ENCODE data around the gene GTPBP4. TPM values are rescaled to one million over a fixed set of nuclear protein-coding genes. Genes with fewer than 3 reads are reported as not detected.

GTPBP4 gene
- polyA plus RNA-seq, 1 donor from 2014 or later: 20.7 TPM

DNA sequence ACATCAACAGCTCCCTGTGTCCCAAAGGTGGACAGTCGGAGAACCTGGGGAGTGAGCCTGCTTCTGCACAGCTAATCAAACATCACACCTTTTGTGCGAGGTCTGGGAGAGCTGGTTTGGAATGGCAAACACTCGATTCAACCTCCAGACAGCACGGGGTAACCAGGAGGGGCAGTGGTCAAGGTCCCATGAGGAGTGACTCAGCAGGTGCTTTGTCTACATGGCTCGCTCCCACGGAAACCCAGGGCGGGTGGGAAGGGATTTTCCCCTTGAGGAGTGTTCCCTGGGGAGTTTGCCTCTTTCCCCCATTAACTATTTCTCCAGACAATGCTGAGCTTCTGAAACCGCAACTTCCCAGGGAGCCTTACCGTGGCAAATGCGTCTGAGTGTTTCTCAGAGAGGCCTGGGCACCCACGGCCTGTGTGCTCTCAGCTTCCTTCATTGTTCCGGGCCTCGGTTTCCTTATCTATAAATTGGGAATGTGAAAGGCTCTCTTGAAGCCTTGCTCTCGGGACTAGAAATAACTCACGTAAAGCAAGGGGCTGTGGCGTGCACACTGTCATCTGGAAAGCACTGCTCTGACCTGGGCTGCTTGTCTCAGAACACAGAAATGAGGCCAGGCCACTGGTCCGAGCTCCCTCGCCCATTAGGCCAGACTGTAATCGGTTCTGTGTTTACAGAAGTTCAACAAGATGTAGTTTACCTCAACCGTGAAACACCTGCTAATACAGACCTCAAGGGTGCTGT lies 14.0 kb upstream of the GTPBP4 start:
- Mint-ChIP-seq H3K4me3 (no peak overlapping the region), H3K27me3 (peaks cover 16% of the 10 kb centered on the region)

DNA sequence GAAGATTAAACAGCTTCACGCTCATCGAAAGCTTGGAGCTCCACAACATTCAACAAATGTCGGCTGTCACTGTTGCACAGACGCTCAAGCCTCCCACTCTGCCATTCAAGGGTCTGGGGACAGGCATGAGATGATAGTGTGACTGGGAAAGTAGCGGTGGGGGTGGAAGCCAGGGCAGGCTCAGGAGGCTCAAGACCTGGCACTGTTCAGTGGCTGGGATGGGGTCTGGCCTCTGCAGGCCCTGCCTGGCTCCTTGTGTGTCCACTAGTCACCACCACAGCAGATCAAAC lies 13.5 kb upstream of the GTPBP4 start:
- Mint-ChIP-seq H3K4me3 (no peak overlapping the region), H3K27ac (no peak overlapping the region), H3K9me3 (peaks cover 7 to 11% (median 8%) of the 10 kb centered on the region in 3 donors), H3K27me3 (peaks cover 15% of the 10 kb centered on the region), H3K4me1 (peaks cover 0 to 1% (median 0%) of the 10 kb centered on the region in 3 donors), H3K36me3 (peaks cover 8% of the 10 kb centered on the region)

More for the DNA sequence above, 14.0 kb upstream of the GTPBP4 start:
- H3K4me1 Mint-ChIP-seq: peaks cover 0 to 1% (median 0%) of the 10 kb centered on the region in 3 donors
- H3K36me3 Mint-ChIP-seq: peaks cover 8% of the 10 kb centered on the region
- H3K9me3 Mint-ChIP-seq: peaks cover 7 to 10% (median 8%) of the 10 kb centered on the region in 3 donors
- H3K27ac Mint-ChIP-seq: no peak overlapping the region

- Mint-ChIP-seq H3K4me1 (no peaks in the 10 kb centered on the region), H3K27me3 (peaks cover 12% of the 10 kb centered on the region), H3K4me3 (no peak overlapping the region), H3K9me3 (peaks cover 7 to 18% (median 15%) of the 10 kb centered on the region in 3 donors), H3K36me3 (peaks cover 8% of the 10 kb centered on the region), H3K27ac (no peak overlapping the region)
Observed at GRCh38 chr10:976316-976715, 11.9 kb upstream of the GTPBP4 start.

DNA sequence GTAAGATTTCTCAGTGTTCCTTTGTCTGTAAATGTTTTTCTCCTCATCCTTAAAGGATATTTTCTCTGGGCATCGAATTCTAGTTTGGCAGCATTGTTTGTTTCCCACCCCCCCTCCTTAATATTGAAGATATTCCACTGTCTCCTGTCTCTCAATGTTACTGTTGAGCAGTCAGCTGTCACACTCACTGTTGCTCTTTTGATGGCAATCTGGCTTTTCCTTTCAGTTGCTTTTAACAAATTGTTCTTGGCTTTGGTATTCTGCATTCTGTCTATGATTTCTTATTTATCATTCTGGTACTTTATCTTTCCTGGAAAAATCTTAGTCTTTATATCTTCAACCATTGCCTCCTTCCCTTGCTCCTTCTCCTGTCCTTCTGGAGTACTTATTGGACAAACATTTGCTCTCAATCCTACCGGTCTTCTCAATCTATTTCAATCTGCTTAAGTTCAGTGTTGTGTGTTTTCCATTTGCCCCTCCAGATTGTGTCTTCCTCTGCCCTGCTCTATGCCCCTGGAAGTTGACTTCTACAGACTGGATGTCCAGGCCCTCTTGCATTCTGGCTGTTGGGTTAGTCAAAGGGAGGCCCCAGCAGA lies 9.3 kb upstream of the GTPBP4 start:
- H3K4me1 Mint-ChIP-seq: no peaks in the 10 kb centered on the region
- H3K9me3 Mint-ChIP-seq: peaks cover 7 to 18% (median 12%) of the 10 kb centered on the region in 3 donors
- peak overlapping the region in 1 of 3 donors; percentile 6 for H3K27ac Mint-ChIP-seq
- H3K36me3 Mint-ChIP-seq: peaks cover 5% of the 10 kb centered on the region
- H3K27me3 Mint-ChIP-seq: no peaks in the 10 kb centered on the region
- H3K4me3 Mint-ChIP-seq: peak overlapping the region in 1 of 4 donors; percentile 85

DNA sequence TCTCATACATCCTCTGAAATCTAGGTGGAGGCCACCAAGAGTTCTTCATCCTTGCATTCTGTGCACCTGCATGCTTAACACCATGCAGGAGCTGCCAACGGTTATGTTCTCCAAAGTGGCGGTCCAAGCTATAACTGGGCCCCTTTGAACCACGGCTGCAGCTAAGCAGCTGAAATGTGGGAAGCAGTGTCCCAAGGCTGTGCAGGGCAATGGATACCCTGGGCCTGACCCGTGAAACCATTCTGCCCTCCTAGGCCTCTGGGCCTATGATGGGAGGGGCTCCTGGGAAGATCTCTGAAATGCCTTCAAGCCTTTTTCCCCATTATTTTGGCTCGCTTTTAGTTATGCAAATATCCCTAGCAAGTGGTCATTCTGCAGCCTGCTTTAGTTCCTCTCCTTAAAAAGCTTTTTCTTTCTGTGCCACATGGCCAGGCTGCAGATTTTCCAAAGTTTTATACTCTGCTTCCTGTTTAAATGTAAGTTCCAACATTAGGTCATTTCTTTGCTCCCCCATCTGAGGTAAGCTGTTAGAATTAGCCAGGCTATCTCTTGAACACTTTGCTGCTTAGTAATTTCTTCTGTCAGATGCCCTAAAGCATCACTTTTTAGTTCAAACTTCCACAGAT lies 7.7 kb upstream of the GTPBP4 start:
- Mint-ChIP-seq H3K27me3 (no peaks in the 10 kb centered on the region), H3K4me3 (no peak overlapping the region), H3K4me1 (no peaks in the 10 kb centered on the region), H3K9me3 (peaks cover 7 to 18% (median 12%) of the 10 kb centered on the region in 3 donors), H3K36me3 (peaks cover 5% of the 10 kb centered on the region), H3K27ac (no peak overlapping the region)

DNA sequence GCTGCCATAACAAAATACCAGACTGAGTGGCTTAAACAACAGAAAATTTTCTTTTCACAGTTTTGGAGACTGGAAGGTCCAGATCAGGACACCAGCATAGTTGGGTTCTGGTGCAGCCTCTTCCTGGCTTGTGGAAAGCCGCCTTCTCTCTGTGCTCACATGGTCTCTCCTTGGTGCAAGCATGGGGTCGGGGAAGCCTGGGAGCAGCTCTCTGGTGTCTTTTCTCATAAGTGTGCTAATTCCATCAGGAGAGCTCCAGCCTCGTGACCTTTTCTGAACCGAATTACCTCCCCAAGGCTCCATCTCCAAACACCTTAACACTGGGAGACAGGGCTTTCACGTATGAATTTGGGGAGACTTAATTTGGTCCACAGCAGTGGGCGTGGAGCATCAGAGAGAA lies 4.8 kb upstream of the GTPBP4 start:
- Mint-ChIP-seq H3K27ac (no peak overlapping the region), H3K4me1 (peaks cover 4 to 5% (median 4%) of the 10 kb centered on the region in 3 donors), H3K27me3 (no peaks in the 10 kb centered on the region), H3K9me3 (peaks cover 5 to 14% (median 12%) of the 10 kb centered on the region in 3 donors), H3K36me3 (peaks cover 3% of the 10 kb centered on the region), H3K4me3 (no peak overlapping the region)

DNA sequence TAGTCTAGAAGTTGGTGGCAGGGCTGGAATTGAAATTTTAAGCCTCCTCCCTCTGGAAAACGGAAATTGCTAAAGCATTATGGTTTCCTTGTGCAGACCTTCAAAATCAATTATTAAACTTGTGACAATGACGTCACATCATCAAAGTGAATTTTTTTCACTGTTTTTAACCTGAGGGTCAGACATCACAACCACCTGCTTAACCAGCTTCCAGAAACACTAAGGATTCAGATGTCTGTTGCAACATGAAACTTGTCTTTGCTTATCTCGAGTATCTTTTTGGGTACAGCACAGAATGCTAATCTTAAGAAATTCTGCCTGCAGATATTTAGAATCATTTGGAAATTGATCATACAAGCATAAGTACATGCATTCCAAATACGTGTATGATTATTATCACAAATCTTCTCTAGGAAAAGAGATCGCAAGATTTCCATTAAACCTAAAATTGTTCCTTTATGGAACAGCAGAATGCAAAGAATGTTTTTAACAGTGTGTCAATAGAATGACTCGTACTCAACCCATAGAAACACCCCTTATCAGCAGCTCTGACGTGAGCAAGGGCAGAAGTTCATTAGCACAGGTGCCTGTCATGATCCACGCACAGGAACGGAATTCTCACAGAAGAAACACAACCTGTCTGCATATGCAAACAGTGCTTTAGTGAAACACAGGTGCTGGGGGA lies 4.1 kb upstream of the GTPBP4 start:
- peaks cover under 1 to 9% (median 8%) of the 10 kb centered on the region in 3 donors for H3K9me3 Mint-ChIP-seq

DNA sequence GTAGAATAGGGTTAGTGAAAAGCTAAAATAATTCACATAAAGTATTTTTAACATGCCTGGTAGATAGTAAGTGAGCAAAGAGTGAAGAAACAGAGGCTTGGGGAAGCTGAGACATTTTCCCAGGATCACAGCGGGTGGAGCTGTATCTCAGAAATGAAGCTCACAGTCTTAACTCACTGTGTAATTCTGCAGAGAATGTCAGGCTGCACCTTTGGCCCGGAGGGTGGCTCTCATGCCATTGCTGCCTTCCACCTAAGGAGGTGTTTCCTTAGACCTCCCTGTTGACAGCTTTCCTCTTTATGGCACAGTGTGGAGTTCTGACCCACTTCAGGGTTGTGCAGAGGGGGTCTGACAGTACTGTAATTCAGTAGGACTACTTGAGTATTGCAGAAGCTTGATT lies 2.9 kb upstream of the GTPBP4 start:
- Mint-ChIP-seq H3K36me3 (no peaks in the 10 kb centered on the region), H3K4me3 (peak overlapping the region in 1 of 4 donors; percentile 50), H3K4me1 (peaks cover 10 to 16% (median 14%) of the 10 kb centered on the region in 3 donors), H3K27ac (peak overlapping the region in 1 of 3 donors; percentile 51), H3K27me3 (no peaks in the 10 kb centered on the region), H3K9me3 (peaks cover 0 to 8% (median 6%) of the 10 kb centered on the region in 3 donors)

More for the DNA sequence above, 4.1 kb upstream of the GTPBP4 start:
- Mint-ChIP-seq H3K4me1 (peaks cover 4 to 6% (median 5%) of the 10 kb centered on the region in 3 donors), H3K4me3 (no peak overlapping the region), H3K36me3 (peaks cover under 1% of the 10 kb centered on the region), H3K27ac (no peak overlapping the region), H3K27me3 (no peaks in the 10 kb centered on the region)

- Mint-ChIP-seq H3K4me1 (peaks cover 15 to 21% (median 20%) of the 10 kb centered on the region in 3 donors), H3K27ac (peak overlapping the region in 2 of 3 donors; percentile 89 to 91), H3K9me3 (peaks cover 0 to 2% (median under 1%) of the 10 kb centered on the region in 3 donors), H3K4me3 (peak overlapping the region in 1 of 4 donors; percentile 97), H3K27me3 (no peaks in the 10 kb centered on the region), H3K36me3 (peaks cover under 1% of the 10 kb centered on the region)
Observed at GRCh38 chr10:986137-986825, 2.0 kb upstream of the GTPBP4 start.

- Mint-ChIP-seq H3K9me3 (no peaks in the 10 kb centered on the region), H3K4me3 (peak overlapping the region; percentile 93 to 98 (median 98)), H3K27ac (peak overlapping the region; percentile 91 to 95 (median 93)), H3K27me3 (no peaks in the 10 kb centered on the region), H3K4me1 (peaks cover 17 to 22% (median 21%) of the 10 kb centered on the region in 3 donors), H3K36me3 (peaks cover 1% of the 10 kb centered on the region)
Observed at GRCh38 chr10:986881-987619, 1.2 kb upstream of the GTPBP4 start.

- peaks cover 20 to 25% (median 23%) of the 10 kb centered on the region in 3 donors for H3K4me1 Mint-ChIP-seq
- no peaks in the 10 kb centered on the region for H3K9me3 Mint-ChIP-seq
Observed at GRCh38 chr10:987620-987869, 689 bp upstream of the GTPBP4 start.

DNA sequence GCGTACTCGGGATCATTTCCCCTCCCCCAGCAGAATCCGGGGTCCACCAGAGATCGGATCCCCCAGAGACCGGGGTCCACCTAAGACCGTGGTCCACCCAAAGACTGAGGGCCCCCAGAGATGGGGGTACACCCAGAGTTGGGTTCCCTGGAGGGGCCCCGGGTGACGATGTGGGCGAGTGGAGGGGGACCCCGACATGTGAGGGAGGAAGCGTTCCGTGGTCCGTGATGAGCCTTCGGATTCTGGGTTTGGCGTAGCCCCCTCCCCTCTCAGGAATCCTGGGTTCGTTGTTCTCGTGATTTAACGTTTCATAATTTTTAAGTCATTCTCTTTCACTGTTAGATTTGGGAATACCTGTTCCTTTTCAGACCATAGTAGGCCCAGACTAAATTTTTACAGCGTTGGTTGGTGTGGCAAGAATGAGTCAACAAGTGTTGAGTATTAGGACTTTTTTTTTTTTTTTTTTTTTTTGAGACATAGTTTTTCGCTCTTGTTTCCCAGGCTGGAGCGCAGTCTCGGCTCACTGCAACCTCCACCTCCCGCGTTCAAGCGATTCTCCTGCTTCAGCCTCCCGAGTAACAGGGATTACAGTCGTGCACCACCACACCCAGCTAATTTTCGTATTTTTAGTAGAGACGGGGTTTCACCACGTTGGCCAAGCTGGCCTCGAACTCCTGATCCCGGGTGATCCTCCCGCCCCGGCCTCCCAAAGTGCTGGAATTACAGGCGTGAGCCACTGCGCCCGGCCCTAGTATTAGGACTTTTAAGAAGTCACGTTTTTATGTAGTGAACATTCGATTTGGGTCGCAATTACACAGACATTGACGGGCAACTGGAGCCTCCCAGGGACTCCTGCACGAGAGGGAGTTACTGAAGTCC lies 672 bp downstream of the GTPBP4 start:
- Mint-ChIP-seq H3K27ac (peak overlapping the region; percentile 91 to 95 (median 93)), H3K27me3 (no peaks in the 10 kb centered on the region), H3K4me1 (peaks cover 22 to 28% (median 28%) of the 10 kb centered on the region in 3 donors), H3K36me3 (peaks cover 1% of the 10 kb centered on the region), H3K9me3 (no peaks in the 10 kb centered on the region), H3K4me3 (peak overlapping the region; percentile 93 to 98 (median 98))

More at GRCh38 chr10:987620-987869, 689 bp upstream of the GTPBP4 start:
- peak overlapping the region; percentile 93 to 98 (median 98) for H3K4me3 Mint-ChIP-seq
- peaks cover 1% of the 10 kb centered on the region for H3K36me3 Mint-ChIP-seq
- peak overlapping the region; percentile 91 to 95 (median 93) for H3K27ac Mint-ChIP-seq
- no peaks in the 10 kb centered on the region for H3K27me3 Mint-ChIP-seq

DNA sequence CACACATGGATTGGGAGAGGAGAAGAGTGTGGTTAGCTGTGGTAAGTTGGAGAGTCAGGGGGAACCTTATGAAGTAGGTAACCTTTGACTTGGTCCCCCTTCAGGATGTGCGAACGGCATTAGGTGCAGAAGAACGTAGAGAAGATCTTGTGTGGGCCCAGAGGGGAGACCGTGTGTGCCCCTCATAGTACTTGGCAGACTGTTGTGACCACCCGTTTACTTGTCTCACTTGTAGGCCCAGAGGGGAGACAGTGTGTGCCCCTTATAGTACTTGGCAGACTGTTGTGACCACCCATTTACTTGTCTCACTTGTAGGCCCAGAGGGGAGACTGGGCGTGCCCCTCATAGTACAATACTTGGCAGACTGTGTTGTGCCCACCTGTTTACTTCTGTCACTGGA lies 2.6 kb downstream of the GTPBP4 start:
- Mint-ChIP-seq H3K4me1 (peaks cover 22 to 28% (median 28%) of the 10 kb centered on the region in 3 donors), H3K9me3 (no peaks in the 10 kb centered on the region), H3K27ac (peak overlapping the region in 1 of 3 donors; percentile 84)

More for the DNA sequence above, 2.6 kb downstream of the GTPBP4 start:
- Mint-ChIP-seq H3K36me3 (peaks cover 4% of the 10 kb centered on the region), H3K4me3 (peak overlapping the region; percentile 9 to 86 (median 61)), H3K27me3 (no peaks in the 10 kb centered on the region)
